ENCODE data around the gene CALML6.
"Not testable (repeated sequence)": the region's sequence is repeated elsewhere in the genome, so short reads cannot be mapped to it uniquely, and the experiment has no call there.

CALML6 gene

GRCh38 chr1:1914971-1915692 lies at the start of gene CALML6:
CALML6 (plus strand) TSS chr1:1915260; CDS start chr1:1915281, 21 bp downstream.
- no peak for DNase-seq

- DNase-seq: no peak
Measured at GRCh38 chr1:1867164-1867563, 47.9 kb upstream of the CALML6 start.

GRCh38 chr1:1869469-1869868 lies 45.6 kb upstream of the CALML6 start:
- DNase-seq: no peak

- no peak for DNase-seq
Measured at GRCh38 chr1:1872329-1872994, 42.6 kb upstream of the CALML6 start.

- no peak for DNase-seq
Measured at GRCh38 chr1:1873186-1873585, 41.9 kb upstream of the CALML6 start.

- DNase-seq: no peak
Measured at GRCh38 chr1:1874901-1875300, 40.2 kb upstream of the CALML6 start.

- DNase-seq: no peak
Measured at GRCh38 chr1:1875932-1876331, 39.1 kb upstream of the CALML6 start.

- DNase-seq: no peak
Measured at GRCh38 chr1:1876335-1876930, 38.6 kb upstream of the CALML6 start.

GRCh38 chr1:1877865-1878436 lies 37.1 kb upstream of the CALML6 start:
- DNase-seq: no peak

GRCh38 chr1:1879942-1880341 lies 35.1 kb upstream of the CALML6 start:
- no peak for DNase-seq

GRCh38 chr1:1880617-1881312 lies 34.3 kb upstream of the CALML6 start:
- no peak for DNase-seq

GRCh38 chr1:1881727-1882126 lies 33.3 kb upstream of the CALML6 start:
- DNase-seq: no peak

- no peak for DNase-seq
Measured at GRCh38 chr1:1883092-1883873, 31.8 kb upstream of the CALML6 start.

- DNase-seq: not testable (repeated sequence)
Measured at GRCh38 chr1:1883890-1884289, 31.2 kb upstream of the CALML6 start.

GRCh38 chr1:1889090-1889750 lies 25.8 kb upstream of the CALML6 start:
- DNase-seq: no peak

- DNase-seq: peak; percentile 28
Measured at GRCh38 chr1:1889847-1890505, 25.1 kb upstream of the CALML6 start.

- DNase-seq: peak; percentile 85
Measured at GRCh38 chr1:1890506-1891348, 24.3 kb upstream of the CALML6 start, which contains the start of gene GNB1. GNB1 (minus strand) TSS chr1:1891087; CDS start chr1:1825453, 65,634 bp downstream.

- DNase-seq: peak; percentile 71
Measured at GRCh38 chr1:1891349-1892078, 23.5 kb upstream of the CALML6 start.

- DNase-seq: no peak
Measured at GRCh38 chr1:1892079-1892762, 22.8 kb upstream of the CALML6 start.

Measured in activated CD4-positive, alpha-beta T cell treated with anti-CD3 and anti-CD28 coated beads, Interleukin-2, amount 50 U/mL, for 1 hour (primary cell).